ENCODE data around the gene NTN4. TPM values are rescaled to one million over a fixed set of nuclear protein-coding genes. Genes with fewer than 3 reads are reported as not detected.
"Not testable (repeated sequence)": the region's sequence is repeated elsewhere in the genome, so short reads cannot be mapped to it uniquely, and the experiment has no call there.

The NTN4 gene
- total and polyA plus RNA-seq, 7 experiments from 2014 or later, result 0.08 to 0.86 TPM; not detected in 5

GRCh38 chr12:95738024-95738611, 52.4 kb downstream of the NTN4 start:
- Histone ChIP-seq H3K9me3 (ENCODE audit: control insufficient read depth in 2 of 3, low read length in 3 of 3) (no peaks in the 10 kb centered on the region), H3K36me3 (ENCODE audit: control insufficient read depth in 2 of 3, insufficient read depth in 3 of 3, low read length in 3 of 3) (no peaks in the 10 kb centered on the region), H3K4me1 (ENCODE audit: control insufficient read depth in 2 of 2, insufficient read depth in 2 of 2, low read length in 2 of 2) (no peaks in the 10 kb centered on the region), H3K27me3 (ENCODE audit: control insufficient read depth in 2 of 2, insufficient read depth in 2 of 2, low read length in 2 of 2) (no peaks in the 10 kb centered on the region), H3K4me3 (ENCODE audit: low read length) (no peak overlapping the region), H3K27ac (ENCODE audit: low read depth, low read length) (no peak overlapping the region)
- H3K9me3 Mint-ChIP-seq, result no peaks in the 10 kb centered on the region
- H3K4me3 Mint-ChIP-seq, result no peak overlapping the region
- intact Hi-C loops (cut with micrococcal nuclease), result no loop called here
- H3K27me3 Mint-ChIP-seq, result peaks cover 0 to 20% (median 5%) of the 10 kb centered on the region in 5 donors
- ATAC-seq (no peak), DNase-seq (no peak)
- H3K4me1 Mint-ChIP-seq, result peaks cover 0 to 2% (median 0%) of the 10 kb centered on the region in 7 donors
- ChIA-PET POLR2A (no interaction called here), CTCF (no interaction called here)
- no peaks in the 10 kb centered on the region for H3K36me3 Mint-ChIP-seq
- H3K27ac Mint-ChIP-seq, result no peak overlapping the region

GRCh38 chr12:95736631-95737030, 53.9 kb downstream of the NTN4 start:
- H3K36me3 ChIP-seq (ENCODE audit: control insufficient read depth in 2 of 3, insufficient read depth in 3 of 3, low read length in 3 of 3), result no peaks in the 10 kb centered on the region
- no peaks in the 10 kb centered on the region for H3K9me3 ChIP-seq (ENCODE audit: control insufficient read depth in 2 of 3, low read length in 3 of 3)
- no peaks in the 10 kb centered on the region for H3K9me3 Mint-ChIP-seq
- peaks cover 0 to 22% (median 7%) of the 10 kb centered on the region in 5 donors for H3K27me3 Mint-ChIP-seq
- no peak overlapping the region for H3K4me3 Mint-ChIP-seq
- peaks cover 0 to 2% (median 0%) of the 10 kb centered on the region in 7 donors for H3K4me1 Mint-ChIP-seq
- ATAC-seq (no peak), DNase-seq (no peak)
- H3K4me1 ChIP-seq (ENCODE audit: control insufficient read depth in 2 of 2, insufficient read depth in 2 of 2, low read length in 2 of 2), result no peaks in the 10 kb centered on the region
- no peaks in the 10 kb centered on the region for H3K27me3 ChIP-seq (ENCODE audit: control insufficient read depth in 2 of 2, insufficient read depth in 2 of 2, low read length in 2 of 2)
- ChIA-PET CTCF (no interaction called here), POLR2A (no interaction called here)
- H3K36me3 Mint-ChIP-seq, result no peaks in the 10 kb centered on the region
- no peak overlapping the region for H3K27ac ChIP-seq (ENCODE audit: low read depth, low read length)
- H3K4me3 ChIP-seq (ENCODE audit: low read length), result no peak overlapping the region
- no peak overlapping the region for H3K27ac Mint-ChIP-seq
- intact Hi-C loops (cut with micrococcal nuclease), result no loop called here

- H3K4me3 ChIP-seq (ENCODE audit: low read length); CTCF ChIA-PET; H3K27ac ChIP-seq (ENCODE audit: low read depth, low read length); H3K36me3 ChIP-seq (ENCODE audit: control insufficient read depth in 2 of 3, insufficient read depth in 3 of 3, low read length in 3 of 3); intact Hi-C loops (cut with micrococcal nuclease); H3K4me1 ChIP-seq (ENCODE audit: control insufficient read depth in 2 of 2, insufficient read depth in 2 of 2, low read length in 2 of 2); H3K4me3 Mint-ChIP-seq; ATAC-seq; H3K27me3 ChIP-seq (ENCODE audit: control insufficient read depth in 2 of 2, insufficient read depth in 2 of 2, low read length in 2 of 2); H3K4me1 Mint-ChIP-seq; H3K36me3 Mint-ChIP-seq; H3K27ac Mint-ChIP-seq; POLR2A ChIA-PET; H3K9me3 Mint-ChIP-seq; H3K9me3 ChIP-seq (ENCODE audit: control insufficient read depth in 2 of 3, low read length in 3 of 3); DNase-seq: not testable (repeated sequence)
- H3K27me3 Mint-ChIP-seq, result peaks cover 3 to 28% (median 7%) of the 10 kb centered on the region in 5 donors
These were observed 54.8 kb downstream of the NTN4 start for GRCh38 chr12:95735728-95736127.

- H3K4me1 ChIP-seq (ENCODE audit: control insufficient read depth in 2 of 2, insufficient read depth in 2 of 2, low read length in 2 of 2), result no peaks in the 10 kb centered on the region
- no peaks in the 10 kb centered on the region for H3K36me3 ChIP-seq (ENCODE audit: control insufficient read depth in 2 of 3, insufficient read depth in 3 of 3, low read length in 3 of 3)
- DNase-seq (no peak), ATAC-seq (no peak)
- no peak overlapping the region for H3K4me3 Mint-ChIP-seq
- H3K27me3 Mint-ChIP-seq, result peaks cover 4 to 14% (median 10%) of the 10 kb centered on the region in 5 donors
- H3K27ac ChIP-seq (ENCODE audit: low read depth, low read length), result no peak overlapping the region
- ChIA-PET CTCF (no interaction called here), POLR2A (no interaction called here)
- no peaks in the 10 kb centered on the region for H3K27me3 ChIP-seq (ENCODE audit: control insufficient read depth in 2 of 2, insufficient read depth in 2 of 2, low read length in 2 of 2)
- no peaks in the 10 kb centered on the region for H3K36me3 Mint-ChIP-seq
- H3K4me3 ChIP-seq (ENCODE audit: low read length), result no peak overlapping the region
- no peaks in the 10 kb centered on the region for H3K9me3 ChIP-seq (ENCODE audit: control insufficient read depth in 2 of 3, low read length in 3 of 3)
- no peak overlapping the region for H3K27ac Mint-ChIP-seq
- no peaks in the 10 kb centered on the region for H3K4me1 Mint-ChIP-seq
- peaks cover 0 to 5% (median 0%) of the 10 kb centered on the region in 11 donors for H3K9me3 Mint-ChIP-seq
- intact Hi-C loops (cut with micrococcal nuclease), result no loop called here
These were observed 57.3 kb downstream of the NTN4 start for GRCh38 chr12:95733141-95733825.

- ChIA-PET POLR2A (interaction anchor here (0.6 kb wide), 1 partner anchor 1850 kb away, joined by 3 read pairs; no protein-coding TSS in a partner anchor), CTCF (no interaction called here)
These were observed 59.0 kb downstream of the NTN4 start for GRCh38 chr12:95731519-95731958.

GRCh38 chr12:95730457-95730856, 60.1 kb downstream of the NTN4 start:
- no peak overlapping the region for H3K4me3 Mint-ChIP-seq
- no peak overlapping the region for H3K27ac ChIP-seq (ENCODE audit: low read depth, low read length)
- H3K9me3 ChIP-seq (ENCODE audit: control insufficient read depth in 2 of 3, low read length in 3 of 3), result no peaks in the 10 kb centered on the region
- H3K27ac Mint-ChIP-seq, result no peak overlapping the region
- no peaks in the 10 kb centered on the region for H3K4me1 ChIP-seq (ENCODE audit: control insufficient read depth in 2 of 2, insufficient read depth in 2 of 2, low read length in 2 of 2)
- H3K27me3 ChIP-seq (ENCODE audit: control insufficient read depth in 2 of 2, insufficient read depth in 2 of 2, low read length in 2 of 2), result no peaks in the 10 kb centered on the region
- peaks cover 4 to 27% (median 21%) of the 10 kb centered on the region in 5 donors for H3K27me3 Mint-ChIP-seq
- H3K4me1 Mint-ChIP-seq, result no peaks in the 10 kb centered on the region
- no peak for DNase-seq
- peaks cover 0 to 4% (median 0%) of the 10 kb centered on the region in 5 donors for H3K36me3 Mint-ChIP-seq
- H3K4me3 ChIP-seq (ENCODE audit: low read length), result no peak overlapping the region
- intact Hi-C loops (cut with micrococcal nuclease), result no loop called here
- no peaks in the 10 kb centered on the region for H3K36me3 ChIP-seq (ENCODE audit: control insufficient read depth in 2 of 3, insufficient read depth in 3 of 3, low read length in 3 of 3)
- no peak for ATAC-seq
- ChIA-PET CTCF (no interaction called here), POLR2A (no interaction called here)
- peaks cover 4 to 25% (median 14%) of the 10 kb centered on the region in 11 donors for H3K9me3 Mint-ChIP-seq

More at GRCh38 chr12:95731519-95731958, 59.0 kb downstream of the NTN4 start:
- no peak for ATAC-seq
- Mint-ChIP-seq H3K27ac (no peak overlapping the region), H3K9me3 (peaks cover 4 to 18% (median 8%) of the 10 kb centered on the region in 11 donors), H3K4me1 (no peaks in the 10 kb centered on the region), H3K27me3 (peaks cover 2 to 19% (median 14%) of the 10 kb centered on the region in 5 donors), H3K4me3 (no peak overlapping the region), H3K36me3 (no peaks in the 10 kb centered on the region)
- no peak for DNase-seq
- H3K27ac ChIP-seq (ENCODE audit: low read depth, low read length), result no peak overlapping the region
- no peaks in the 10 kb centered on the region for H3K36me3 ChIP-seq (ENCODE audit: control insufficient read depth in 2 of 3, insufficient read depth in 3 of 3, low read length in 3 of 3)
- no peak overlapping the region for H3K4me3 ChIP-seq (ENCODE audit: low read length)
- no peaks in the 10 kb centered on the region for H3K4me1 ChIP-seq (ENCODE audit: control insufficient read depth in 2 of 2, insufficient read depth in 2 of 2, low read length in 2 of 2)
- intact Hi-C loops (cut with micrococcal nuclease), result no loop called here
- no peaks in the 10 kb centered on the region for H3K27me3 ChIP-seq (ENCODE audit: control insufficient read depth in 2 of 2, insufficient read depth in 2 of 2, low read length in 2 of 2)
- no peaks in the 10 kb centered on the region for H3K9me3 ChIP-seq (ENCODE audit: control insufficient read depth in 2 of 3, low read length in 3 of 3)

GRCh38 chr12:95726903-95727302, 63.7 kb downstream of the NTN4 start:
- Mint-ChIP-seq H3K27ac (no peak overlapping the region), H3K4me3 (no peak overlapping the region), H3K36me3 (peaks cover 0 to 4% (median 0%) of the 10 kb centered on the region in 5 donors), H3K4me1 (no peaks in the 10 kb centered on the region), H3K27me3 (peaks cover 9 to 37% (median 29%) of the 10 kb centered on the region in 5 donors), H3K9me3 (peaks cover 4 to 25% (median 14%) of the 10 kb centered on the region in 11 donors)
- Histone ChIP-seq H3K4me1 (ENCODE audit: control insufficient read depth in 2 of 2, insufficient read depth in 2 of 2, low read length in 2 of 2) (no peaks in the 10 kb centered on the region), H3K36me3 (ENCODE audit: control insufficient read depth in 2 of 3, insufficient read depth in 3 of 3, low read length in 3 of 3) (no peaks in the 10 kb centered on the region), H3K9me3 (ENCODE audit: control insufficient read depth in 2 of 3, low read length in 3 of 3) (no peaks in the 10 kb centered on the region), H3K27ac (ENCODE audit: low read depth, low read length) (no peak overlapping the region), H3K4me3 (ENCODE audit: low read length) (no peak overlapping the region), H3K27me3 (ENCODE audit: control insufficient read depth in 2 of 2, insufficient read depth in 2 of 2, low read length in 2 of 2) (no peaks in the 10 kb centered on the region)
- no peak for DNase-seq
- ChIA-PET POLR2A (no interaction called here), CTCF (no interaction called here)
- no peak for ATAC-seq
- intact Hi-C loops (cut with micrococcal nuclease), result no loop called here
